Aorta (tissue), 5 donors: ENCODE measurements around the gene KCNA5. TPM values are rescaled to one million over a fixed set of nuclear protein-coding genes. Genes with fewer than 3 reads are reported as not detected.

Experiments
- ATAC-seq: fragments of 200-7000 bp; cut with Tn5 transposase; one replicate; pipeline ENCODE4 v1.9.1; 2022; ENCODE audit warnings: moderate library complexity; ENCODE audit not compliant: low FRiP score
- DNase-seq, 2 donors: peaks; one replicate each; pipeline ENCODE4 v3.0.0-alpha.2; 2020
- H3K27ac ChIP-seq, 2 donors: one replicate each; pipeline ENCODE4 v1.5.1; 2013; ENCODE audit warnings: low read length in 2 of 2, mild to moderate bottlenecking in 2 of 2, moderate library complexity in 2 of 2, control low read depth in 1 of 2, inconsistent platforms in 1 of 2, low read depth in 1 of 2
- H3K27me3 ChIP-seq, 2 donors: one replicate each; pipeline ENCODE4 v1.6.1; 2013; ENCODE audit warnings: control low read depth in 1 of 2, low read length in 1 of 2, mild to moderate bottlenecking in 1 of 2, moderate library complexity in 1 of 2; ENCODE audit not compliant: insufficient read depth in 2 of 2, control insufficient read depth in 1 of 2
- H3K36me3 ChIP-seq, 2 donors: one replicate each; pipeline ENCODE4 v1.6.1; 2013; ENCODE audit warnings: control low read depth in 1 of 2, low read length in 1 of 2, mild to moderate bottlenecking in 1 of 2; ENCODE audit not compliant: insufficient read depth in 2 of 2, control insufficient read depth in 1 of 2
- H3K4me1 ChIP-seq, 2 donors: one replicate each; pipeline ENCODE4 v1.6.1; 2013; ENCODE audit warnings: low read length in 2 of 2, control low read depth in 1 of 2, mild to moderate bottlenecking in 1 of 2, moderate library complexity in 1 of 2; ENCODE audit not compliant: insufficient read depth in 2 of 2, control insufficient read depth in 1 of 2
- H3K4me3 ChIP-seq, 2 donors: one replicate each; pipeline ENCODE4 v1.5.1; 2013; ENCODE audit warnings: low read length in 2 of 2, control low read depth in 1 of 2, mild to moderate bottlenecking in 1 of 2
- H3K9me3 ChIP-seq: one replicate; pipeline ENCODE4 v1.6.1; 2013; ENCODE audit warnings: mild to moderate bottlenecking, low read length; ENCODE audit not compliant: control insufficient read depth
- WGBS, 2 donors: extraction: QIAGEN DNeasy Blood & Tissue Kit; methylation state at CpG; one replicate each; pipeline ENCODE4 v1.1.7; 2013; 5-methylcytosine and 5-hydroxymethylcytosine counted together
- intact Hi-C, 2 donors: fragments of 100-400 bp; cut with DNase I; formaldehyde crosslinking; loops; one replicate each; pipeline versions ENCODE4 v1.14.2 to v1.15.0; 2022
- polyA plus RNA-seq, 2 donors: library from polyadenylated mRNA; stranded (reverse); fragments of 200-250 nt; gene quantifications; one replicate each; pipeline ENCODE4 v1.2.3, GENCODE V29; 2013
- total RNA-seq, 2 donors: library from RNA; stranded (reverse); fragmentation: NEBNext Ultra II Directional; extraction: Animal tissue kit (Norgen Biotek cat#: 25700); gene quantifications; one replicate each; pipeline ENCODE4 v1.2.1, GENCODE V29; 2021
- donor health status: healthy with polysubstance abuse.
- donor health status: Bipolar disorder and iron deficiency.
- donor health status: DM: no; HTN: no; CAD: no.
- donor health status: DM: no; HTN: no; CAD: no.
- donor health status: DM: yes; HTN: yes; CAD: no.

Gene KCNA5
- total and polyA plus RNA-seq, 4 donors, result 2.4 to 84.9 (median 49.1) TPM

- Histone ChIP-seq H3K4me3 (no peak overlapping the region), H3K36me3 (no peaks in the 10 kb centered on the region), H3K4me1 (no peaks in the 10 kb centered on the region), H3K9me3 (no peaks in the 10 kb centered on the region), H3K27me3 (no peaks in the 10 kb centered on the region), H3K27ac (no peak overlapping the region)
- DNase-seq (no peak), ATAC-seq (no peak)
- 93 to 100% methylated on average over 1 of the region's 1 CpG for WGBS, 2 donors
- intact Hi-C loops, result loop anchor here in 1 of 2 donors (5.0 kb wide), 1 partner anchor 36 kb away; no protein-coding TSS in a partner anchor
Measured at GRCh38 chr12:5063149-5063548, 19.5 kb downstream of the KCNA5 start.

DNA sequence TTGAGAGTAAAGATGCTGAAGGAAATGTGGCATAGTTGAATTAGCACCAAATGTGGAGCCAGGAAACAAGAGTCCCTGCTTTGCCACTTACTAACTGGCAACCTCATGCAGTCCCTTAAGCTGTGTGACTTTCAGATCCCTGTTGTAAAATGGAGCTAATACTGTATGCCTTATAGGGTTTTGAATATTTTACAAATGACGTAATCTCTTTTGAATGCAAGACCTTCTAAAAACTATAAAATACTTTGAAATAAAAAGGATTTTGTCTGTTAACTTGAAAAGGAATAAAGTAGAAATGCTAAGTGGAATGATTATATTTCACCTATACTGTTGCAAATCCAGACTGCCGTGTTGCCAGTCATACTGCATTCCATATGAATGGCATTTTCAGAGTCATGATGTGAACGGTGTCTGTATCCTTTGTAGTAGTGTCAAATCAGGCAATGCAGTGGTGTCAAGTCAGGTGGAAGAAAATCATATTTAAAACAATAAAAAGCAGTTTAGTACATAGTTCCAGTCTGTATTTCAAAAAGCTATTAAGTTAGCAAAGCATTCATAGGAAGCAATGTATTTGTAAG, 21.3 kb downstream of the KCNA5 start:
- H3K4me3 ChIP-seq, result no peak overlapping the region
- DNase-seq, result no peak
- no peaks in the 10 kb centered on the region for H3K36me3 ChIP-seq
- H3K9me3 ChIP-seq, result no peaks in the 10 kb centered on the region
- no peaks in the 10 kb centered on the region for H3K4me1 ChIP-seq
- WGBS, 2 donors, result 33 to 42% methylated on average over 3 of the region's 3 CpGs
- peak overlapping the region; percentile 39 to 72 for H3K27ac ChIP-seq
- intact Hi-C loops, result loop anchor here in 1 of 2 donors (5.0 kb wide), 1 partner anchor 38 kb away; no protein-coding TSS in a partner anchor
- no peak for ATAC-seq
- no peaks in the 10 kb centered on the region for H3K27me3 ChIP-seq

- Histone ChIP-seq H3K9me3 (no peaks in the 10 kb centered on the region), H3K4me1 (no peaks in the 10 kb centered on the region), H3K27ac (peak overlapping the region; percentile 91 to 92), H3K27me3 (no peaks in the 10 kb centered on the region), H3K4me3 (no peak overlapping the region), H3K36me3 (no peaks in the 10 kb centered on the region)
- 6 to 8% methylated on average over 4 of the region's 4 CpGs for WGBS, 2 donors
- DNase-seq (no peak), ATAC-seq (no peak)
- intact Hi-C loops, result no loop called here
Measured at GRCh38 chr12:5066251-5066650, 22.6 kb downstream of the KCNA5 start.

DNA sequence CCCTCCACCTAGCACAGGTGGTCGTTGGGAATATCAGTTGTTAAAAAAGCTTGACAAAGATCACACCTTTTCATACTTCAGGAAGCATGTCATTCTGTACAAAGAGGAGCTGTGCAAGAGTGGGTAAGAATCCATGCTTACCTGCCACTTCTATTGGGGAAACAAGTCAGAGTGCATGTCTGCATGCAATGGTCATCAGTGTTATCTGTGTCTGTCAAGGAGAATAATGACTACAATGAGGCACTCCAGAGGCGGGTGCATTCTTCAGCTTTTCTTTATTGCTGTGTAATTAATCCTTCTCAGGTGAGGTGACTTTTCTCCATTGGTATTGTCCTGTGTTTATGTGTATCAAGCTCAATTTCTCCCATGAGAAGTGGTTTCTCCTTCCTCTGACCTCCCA, 24.4 kb downstream of the KCNA5 start:
- no peak overlapping the region for H3K4me3 ChIP-seq
- intact Hi-C loops, result no loop called here
- ATAC-seq (no peak), DNase-seq (no peak)
- H3K36me3 ChIP-seq, result no peaks in the 10 kb centered on the region
- H3K27me3 ChIP-seq, result no peaks in the 10 kb centered on the region
- 86 to 87% methylated on average over 2 of the region's 2 CpGs for WGBS, 2 donors
- no peak overlapping the region for H3K27ac ChIP-seq
- H3K4me1 ChIP-seq, result no peaks in the 10 kb centered on the region
- no peaks in the 10 kb centered on the region for H3K9me3 ChIP-seq

DNA sequence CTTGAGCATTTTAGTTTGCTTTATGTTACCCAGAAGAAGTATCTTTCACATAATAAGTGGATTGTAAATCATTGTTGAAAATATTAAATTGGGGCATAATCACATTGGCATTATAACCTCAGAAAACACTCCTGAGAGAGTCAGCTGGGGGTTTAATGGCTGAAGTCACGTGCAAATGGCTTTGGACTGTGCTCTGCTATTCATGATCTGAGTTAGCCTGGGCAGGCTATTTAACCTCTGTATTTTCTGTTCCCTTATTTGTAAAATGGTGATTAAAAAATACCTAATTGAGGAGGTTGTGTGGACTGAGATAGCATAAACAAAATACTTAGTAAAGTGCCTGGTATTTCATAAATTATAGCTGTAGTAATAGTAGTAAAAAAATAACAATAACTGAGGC, 24.9 kb downstream of the KCNA5 start:
- Histone ChIP-seq H3K27me3 (no peaks in the 10 kb centered on the region), H3K9me3 (no peaks in the 10 kb centered on the region), H3K4me3 (no peak overlapping the region), H3K27ac (no peak overlapping the region), H3K36me3 (no peaks in the 10 kb centered on the region), H3K4me1 (no peaks in the 10 kb centered on the region)
- WGBS, 2 donors, result 84 to 89% methylated on average over 1 of the region's 1 CpG
- DNase-seq (no peak), ATAC-seq (no peak)
- intact Hi-C loops, result no loop called here

- Histone ChIP-seq H3K9me3 (no peaks in the 10 kb centered on the region), H3K27me3 (no peaks in the 10 kb centered on the region), H3K27ac (no peak overlapping the region), H3K36me3 (no peaks in the 10 kb centered on the region), H3K4me1 (no peaks in the 10 kb centered on the region), H3K4me3 (no peak overlapping the region)
- DNase-seq (no peak), ATAC-seq (no peak)
- intact Hi-C loops, result no loop called here
- 95% methylated on average over 3 of the region's 3 CpGs for WGBS, 2 donors
Measured at GRCh38 chr12:5070090-5070489, 26.4 kb downstream of the KCNA5 start.

DNA sequence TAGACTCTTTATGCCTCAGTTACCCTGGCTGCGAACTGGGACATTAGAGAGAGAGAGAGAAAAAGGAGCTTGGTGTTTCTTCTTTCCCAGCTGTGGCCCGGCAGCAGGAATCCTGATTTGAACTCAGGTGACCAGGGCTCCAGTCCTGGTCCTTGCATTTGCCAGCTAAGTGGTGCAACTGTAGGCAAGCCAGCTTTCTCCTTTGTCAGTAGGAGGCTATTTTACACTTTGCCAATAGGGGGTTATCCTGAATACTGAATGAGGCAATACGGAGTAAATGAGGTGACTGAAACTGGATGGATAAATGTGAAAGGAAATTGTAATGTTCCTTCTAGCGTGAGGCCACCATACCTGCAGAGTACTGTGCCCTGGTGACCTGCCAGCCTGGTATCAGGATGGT, 27.8 kb downstream of the KCNA5 start:
- Histone ChIP-seq H3K27ac (no peak overlapping the region), H3K27me3 (no peaks in the 10 kb centered on the region), H3K4me1 (no peaks in the 10 kb centered on the region), H3K9me3 (no peaks in the 10 kb centered on the region), H3K4me3 (no peak overlapping the region), H3K36me3 (no peaks in the 10 kb centered on the region)
- no peak for ATAC-seq
- intact Hi-C loops, result no loop called here
- WGBS, 2 donors, result 85% methylated on average over 4 of the region's 4 CpGs
- DNase-seq, result no peak

DNA sequence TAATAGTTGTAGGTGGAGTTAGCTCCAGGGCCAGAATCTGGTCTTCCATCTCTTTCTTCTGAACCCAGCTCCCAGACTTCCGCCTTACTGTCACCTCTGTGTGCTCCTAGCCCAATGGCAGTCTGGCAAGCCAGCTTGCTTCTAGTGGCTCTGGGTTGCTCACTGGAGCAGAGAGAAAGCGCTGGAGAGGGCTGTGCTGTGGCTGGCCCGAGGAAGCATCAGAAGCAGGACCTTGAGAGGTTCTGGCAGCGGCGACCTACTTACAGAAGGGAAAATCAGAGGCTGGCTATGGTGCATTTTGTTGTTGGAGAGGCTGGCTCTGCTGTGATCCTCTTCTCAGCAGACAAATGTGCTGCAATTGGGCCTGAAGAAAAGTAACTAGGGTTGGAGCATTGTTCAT, 28.6 kb downstream of the KCNA5 start:
- 73 to 74% methylated on average over 5 of the region's 5 CpGs for WGBS, 2 donors
- intact Hi-C loops, result no loop called here
- H3K36me3 ChIP-seq, result no peaks in the 10 kb centered on the region
- H3K27me3 ChIP-seq, result no peaks in the 10 kb centered on the region
- H3K9me3 ChIP-seq, result no peaks in the 10 kb centered on the region
- H3K4me1 ChIP-seq, result no peaks in the 10 kb centered on the region
- no peak for DNase-seq
- no peak overlapping the region for H3K27ac ChIP-seq
- no peak overlapping the region for H3K4me3 ChIP-seq
- no peak for ATAC-seq

GRCh38 chr12:5073054-5073453, 29.4 kb downstream of the KCNA5 start:
- no peak overlapping the region for H3K4me3 ChIP-seq
- DNase-seq (no peak), ATAC-seq (no peak)
- intact Hi-C loops, result no loop called here
- no peaks in the 10 kb centered on the region for H3K9me3 ChIP-seq
- 93 to 95% methylated on average over 5 of the region's 5 CpGs for WGBS, 2 donors
- H3K27me3 ChIP-seq, result no peaks in the 10 kb centered on the region
- H3K36me3 ChIP-seq, result no peaks in the 10 kb centered on the region
- no peak overlapping the region for H3K27ac ChIP-seq
- peaks cover 0 to 2% of the 10 kb centered on the region in 2 donors for H3K4me1 ChIP-seq
